Measurements from ENCODE around the gene GUCY2D.
"Not testable (repeated sequence)": the region's sequence is repeated elsewhere in the genome, so short reads cannot be mapped to it uniquely, and the experiment has no call there.

The GUCY2D gene

GRCh38 chr17:8046929-8047768, 44.7 kb downstream of the GUCY2D start:
- no peak for DNase-seq

GRCh38 chr17:8047769-8048110, 45.3 kb downstream of the GUCY2D start:
- no peak for DNase-seq

- DNase-seq = peak; percentile 34
Observed at GRCh38 chr17:8048236-8048635, 45.8 kb downstream of the GUCY2D start.

- DNase-seq = peak; percentile 11
Observed at GRCh38 chr17:8048736-8049135, 46.3 kb downstream of the GUCY2D start.

- no peak for DNase-seq
Observed at GRCh38 chr17:8051831-8052230, 49.4 kb downstream of the GUCY2D start.

- DNase-seq = no peak
Observed at GRCh38 chr17:8052256-8053252, 50.1 kb downstream of the GUCY2D start.

- DNase-seq = no peak
Observed at GRCh38 chr17:8053600-8053999, 51.2 kb downstream of the GUCY2D start.

GRCh38 chr17:8055851-8056231, 53.4 kb downstream of the GUCY2D start:
- DNase-seq = no peak

- DNase-seq = no peak
Observed at GRCh38 chr17:8056232-8056975, 54.0 kb downstream of the GUCY2D start.

- DNase-seq = no peak
Observed at GRCh38 chr17:8056976-8057625, 54.7 kb downstream of the GUCY2D start.

GRCh38 chr17:8057691-8058114, 55.3 kb downstream of the GUCY2D start:
- no peak for DNase-seq

GRCh38 chr17:8059131-8059530, 56.7 kb downstream of the GUCY2D start:
- DNase-seq = no peak

GRCh38 chr17:8060274-8060673, 57.9 kb downstream of the GUCY2D start:
- DNase-seq = no peak

- not testable (repeated sequence) for DNase-seq
Observed at GRCh38 chr17:8061851-8062250, 59.4 kb downstream of the GUCY2D start.

GRCh38 chr17:8062435-8062806, 60.0 kb downstream of the GUCY2D start:
- no peak for DNase-seq

- DNase-seq = no peak
Observed at GRCh38 chr17:8062807-8063483, 60.5 kb downstream of the GUCY2D start.

- no peak for DNase-seq
Observed at GRCh38 chr17:8063761-8064534, 61.5 kb downstream of the GUCY2D start.

- DNase-seq = no peak
Observed at GRCh38 chr17:8064561-8065019, 62.2 kb downstream of the GUCY2D start.

- DNase-seq = no peak
Observed at GRCh38 chr17:8066841-8067775, 64.7 kb downstream of the GUCY2D start.

GRCh38 chr17:8067806-8068205, 65.4 kb downstream of the GUCY2D start:
- DNase-seq = no peak

All from right forelimb (tissue), 1 donor.